ENCODE measurements around the gene SLC25A22.

Gene SLC25A22

DNA sequence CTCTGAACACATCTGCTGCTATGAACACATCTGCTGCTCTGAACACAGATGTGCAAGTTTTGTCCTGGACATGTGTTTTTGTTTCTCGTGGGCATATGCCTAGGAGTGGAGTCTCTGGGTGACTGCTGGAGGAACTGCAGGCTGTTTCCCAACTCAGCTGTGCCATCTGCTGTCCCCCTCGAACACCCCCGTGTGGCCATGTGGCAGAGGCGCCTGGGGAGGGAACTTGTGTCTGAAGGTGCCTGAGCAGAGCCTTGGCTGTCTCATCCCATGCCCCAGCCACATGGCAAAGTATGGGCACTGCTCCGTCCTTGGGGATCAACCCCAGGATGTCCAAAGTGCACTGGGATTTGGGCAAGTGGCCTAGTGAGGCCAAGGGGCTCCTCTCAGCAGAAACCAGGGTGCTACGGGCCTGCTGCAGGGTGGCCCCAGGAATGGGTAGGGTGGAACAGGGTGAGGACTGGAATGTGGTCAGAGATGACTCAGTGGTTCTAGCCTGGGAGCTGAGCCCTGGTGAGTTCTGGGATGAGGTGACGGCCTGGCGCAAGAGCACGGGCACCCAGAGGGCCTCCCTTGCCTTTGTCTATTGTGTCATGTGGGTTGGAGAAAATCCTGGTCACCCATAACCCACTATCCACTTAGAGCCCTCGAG, 35.5 kb downstream of the SLC25A22 start:
- in situ Hi-C loops (cut with HindIII; ENCODE audit: low sequenced_read_pairs) = loop anchor here (25.0 kb wide), 1 partner anchor 100 kb away; no protein-coding TSS in a partner anchor

DNA sequence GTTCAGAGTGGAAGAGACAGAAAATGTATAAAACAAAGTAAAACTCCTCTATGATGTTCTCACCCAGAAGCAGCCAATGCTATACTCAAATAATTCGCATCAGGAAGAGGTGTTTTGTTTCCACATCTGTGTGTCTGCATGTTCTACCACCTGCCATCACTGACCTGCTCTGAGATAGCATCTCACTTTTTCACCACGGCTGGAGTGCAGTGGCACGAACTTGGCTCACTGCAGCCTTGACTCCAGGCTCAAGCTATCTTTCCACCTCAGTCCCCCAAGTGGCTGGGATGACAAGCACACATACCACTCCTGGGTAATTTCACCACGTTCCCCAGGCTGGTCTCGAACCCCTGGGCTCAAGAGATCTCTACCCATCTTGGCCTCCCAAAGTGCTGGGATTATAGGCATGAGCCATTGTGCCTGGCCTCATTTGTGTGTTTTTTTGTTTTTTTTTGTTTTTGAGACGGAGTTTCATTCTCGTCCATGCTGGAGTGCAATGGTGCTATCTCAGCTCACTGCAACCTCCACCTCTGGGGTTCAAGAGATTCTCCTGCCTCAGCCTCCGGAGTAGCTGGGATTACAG, 36.5 kb downstream of the SLC25A22 start:
- in situ Hi-C loops (cut with HindIII; ENCODE audit: low sequenced_read_pairs) = loop anchor here (25.0 kb wide), 1 partner anchor 99 kb away; no protein-coding TSS in a partner anchor

DNA sequence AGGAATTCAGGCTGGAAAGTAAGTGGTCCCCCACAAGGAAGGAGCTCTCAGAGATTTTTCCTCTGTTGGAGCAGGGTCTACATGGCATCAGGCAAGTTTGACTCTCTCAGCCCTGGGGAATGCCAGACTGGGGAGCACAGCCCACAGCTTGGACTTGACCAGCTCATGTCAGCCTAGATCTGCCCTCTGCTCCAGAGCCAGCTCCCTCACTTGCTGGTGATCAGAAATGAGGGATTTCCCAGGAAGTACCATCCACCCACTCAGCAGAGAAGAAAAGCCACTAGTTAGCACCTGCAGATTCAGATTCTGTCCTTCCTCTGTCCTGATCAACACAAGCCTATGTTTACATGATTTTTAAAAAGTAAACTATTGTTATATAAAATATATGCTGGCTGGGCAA, 37.8 kb downstream of the SLC25A22 start:
- in situ Hi-C loops (cut with HindIII; ENCODE audit: low sequenced_read_pairs) = loop anchor here (25.0 kb wide), 1 partner anchor 98 kb away; no protein-coding TSS in a partner anchor

DNA sequence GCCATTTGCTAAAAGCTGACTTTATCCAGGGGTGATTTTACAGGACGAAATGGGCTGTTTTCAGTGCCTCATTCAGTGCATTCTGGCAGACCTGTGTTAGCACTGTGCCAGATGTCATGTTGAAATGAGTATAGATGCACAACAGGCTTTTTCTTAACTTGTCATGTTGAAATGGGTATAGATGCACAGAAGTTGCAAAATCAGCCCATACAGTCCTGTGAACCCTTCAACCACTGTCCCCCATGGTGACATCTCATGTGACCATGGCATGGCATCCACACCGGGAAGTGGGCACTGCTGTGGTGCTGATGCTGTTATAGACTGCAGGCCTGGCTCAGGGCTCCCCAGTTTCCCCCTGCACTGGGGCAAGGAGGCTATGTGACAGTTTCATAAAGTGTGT, 48.4 kb downstream of the SLC25A22 start:
- in situ Hi-C loops (cut with HindIII; ENCODE audit: low sequenced_read_pairs) = loop anchor here (25.0 kb wide), 1 partner anchor 87 kb away; no protein-coding TSS in a partner anchor

DNA sequence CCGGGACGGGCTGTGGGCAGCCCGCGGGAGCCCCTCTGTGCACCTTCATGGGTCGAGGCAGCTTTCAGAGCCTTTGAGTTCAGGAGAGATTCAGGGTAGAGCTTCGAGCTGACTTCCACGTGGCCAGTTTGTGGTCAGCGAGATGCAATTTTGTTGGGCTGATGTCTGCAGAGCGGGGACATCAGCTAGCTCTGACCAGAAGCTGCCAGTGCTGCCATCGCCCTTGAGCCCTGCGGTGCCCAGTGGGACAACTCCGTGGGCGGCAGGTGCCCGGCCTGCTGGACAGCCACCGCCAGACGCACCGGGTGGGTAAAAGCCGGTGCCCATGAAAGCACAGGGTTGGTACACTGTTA, 50.1 kb downstream of the SLC25A22 start:
- in situ Hi-C loops (cut with HindIII; ENCODE audit: low sequenced_read_pairs) = no loop called here

DNA sequence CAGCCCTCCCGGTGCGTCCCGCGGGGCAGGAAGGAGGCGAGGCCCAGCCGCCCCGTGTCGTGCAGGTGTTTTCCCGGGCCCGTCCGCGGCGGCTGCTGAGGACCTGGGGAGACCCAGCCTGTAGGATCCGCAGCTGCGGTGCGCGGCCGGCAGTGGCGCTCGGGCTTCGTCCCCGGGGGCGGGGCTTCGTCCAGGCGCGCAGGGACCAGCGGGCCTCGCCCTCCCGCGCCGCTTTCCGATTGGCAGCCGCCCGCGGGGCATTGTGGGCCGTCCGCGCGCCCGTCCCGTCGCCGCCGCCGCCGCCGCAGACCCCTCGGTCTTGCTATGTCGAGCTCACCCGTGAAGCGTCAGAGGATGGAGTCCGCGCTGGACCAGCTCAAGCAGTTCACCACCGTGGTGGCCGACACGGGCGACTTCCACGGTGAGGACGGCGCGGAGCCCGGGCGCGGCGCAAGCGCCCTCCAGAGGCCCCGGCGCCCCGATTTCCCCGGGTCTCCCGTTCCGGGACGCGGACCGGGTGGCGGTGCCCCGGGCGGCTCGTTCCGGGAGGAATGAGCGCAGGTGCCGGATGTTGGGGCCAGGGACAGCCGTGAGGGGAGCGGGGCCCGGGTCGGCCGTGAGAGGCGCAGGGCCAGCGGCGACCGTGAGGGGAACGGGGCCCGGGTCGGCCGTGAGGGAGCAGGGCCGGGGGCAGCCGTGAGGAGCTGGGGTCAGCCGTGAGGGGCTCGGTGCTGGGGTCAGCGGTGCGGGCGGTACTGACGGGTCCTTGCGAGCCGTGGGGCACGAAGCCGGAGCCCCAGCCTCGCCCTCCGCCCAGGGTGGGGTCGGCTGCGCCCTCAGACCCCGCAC, 50.7 kb downstream of the SLC25A22 start, which contains the start of gene TALDO1:
TALDO1 (plus strand) TSS at position 307 of the 849 bp plus-strand sequence; CDS start at position 325, 18 bp downstream.
- in situ Hi-C loops (cut with HindIII; ENCODE audit: low sequenced_read_pairs) = no loop called here

DNA sequence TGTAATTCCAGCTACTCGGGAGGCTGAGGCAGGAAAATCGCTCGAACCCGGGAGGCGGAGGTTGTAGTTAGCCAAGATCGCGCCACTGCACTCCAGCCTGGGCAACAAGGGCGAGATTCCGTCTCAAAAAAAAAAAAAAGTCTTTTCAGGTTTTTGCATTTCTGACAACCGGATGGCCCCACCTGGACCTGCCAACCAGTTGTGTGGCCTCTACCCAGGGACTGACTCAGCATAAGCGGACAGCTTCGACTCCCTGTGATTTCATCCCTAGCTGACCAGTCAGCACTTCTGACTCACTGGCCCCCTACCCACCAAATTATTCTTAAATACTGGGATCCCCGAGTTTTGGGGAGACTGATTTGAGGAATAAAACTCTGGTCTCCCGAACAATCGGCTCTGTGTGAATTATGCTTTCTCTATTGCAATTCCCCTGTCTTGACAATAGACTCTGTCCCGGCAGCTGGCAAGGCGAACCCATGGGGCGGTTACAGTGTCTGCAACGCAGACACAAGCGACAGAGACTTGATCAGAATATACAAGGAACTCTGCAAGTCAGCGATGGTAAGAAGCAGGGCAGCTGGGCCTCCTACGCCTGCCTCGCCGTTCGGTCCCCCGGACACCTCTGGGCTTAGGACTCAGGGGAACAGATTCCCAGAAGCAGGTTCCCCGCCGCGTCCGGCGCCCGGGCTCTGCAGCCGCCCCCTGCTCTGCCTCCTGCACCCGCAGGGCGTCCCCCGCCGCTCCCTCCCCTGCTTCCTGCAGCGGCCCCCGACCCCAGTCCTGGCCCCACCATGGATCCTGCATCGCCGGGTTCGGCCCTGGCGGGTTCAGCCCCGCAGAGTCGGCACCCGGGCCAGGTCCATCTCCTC, 51.6 kb downstream of the SLC25A22 start:
- in situ Hi-C loops (cut with HindIII; ENCODE audit: low sequenced_read_pairs) = no loop called here

DNA sequence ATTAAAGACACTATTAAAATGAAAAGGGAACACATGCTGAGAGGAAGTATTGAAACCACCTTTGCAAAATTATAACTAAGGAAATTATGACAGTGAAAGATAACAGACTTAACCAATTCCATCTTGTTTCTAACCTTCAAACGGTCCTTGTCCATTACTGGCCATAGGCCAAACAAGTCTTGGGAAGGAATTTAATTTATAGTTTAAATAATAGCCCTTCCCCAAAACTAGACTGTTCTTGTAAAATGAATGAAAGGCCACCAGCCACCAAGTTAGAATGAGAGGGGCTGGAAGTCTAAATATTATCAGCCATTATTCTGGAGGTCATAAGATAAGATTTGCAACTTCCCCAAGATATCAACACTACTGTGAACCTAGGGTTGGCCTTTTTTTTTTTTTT, 52.7 kb downstream of the SLC25A22 start:
- in situ Hi-C loops (cut with HindIII; ENCODE audit: low sequenced_read_pairs) = no loop called here

DNA sequence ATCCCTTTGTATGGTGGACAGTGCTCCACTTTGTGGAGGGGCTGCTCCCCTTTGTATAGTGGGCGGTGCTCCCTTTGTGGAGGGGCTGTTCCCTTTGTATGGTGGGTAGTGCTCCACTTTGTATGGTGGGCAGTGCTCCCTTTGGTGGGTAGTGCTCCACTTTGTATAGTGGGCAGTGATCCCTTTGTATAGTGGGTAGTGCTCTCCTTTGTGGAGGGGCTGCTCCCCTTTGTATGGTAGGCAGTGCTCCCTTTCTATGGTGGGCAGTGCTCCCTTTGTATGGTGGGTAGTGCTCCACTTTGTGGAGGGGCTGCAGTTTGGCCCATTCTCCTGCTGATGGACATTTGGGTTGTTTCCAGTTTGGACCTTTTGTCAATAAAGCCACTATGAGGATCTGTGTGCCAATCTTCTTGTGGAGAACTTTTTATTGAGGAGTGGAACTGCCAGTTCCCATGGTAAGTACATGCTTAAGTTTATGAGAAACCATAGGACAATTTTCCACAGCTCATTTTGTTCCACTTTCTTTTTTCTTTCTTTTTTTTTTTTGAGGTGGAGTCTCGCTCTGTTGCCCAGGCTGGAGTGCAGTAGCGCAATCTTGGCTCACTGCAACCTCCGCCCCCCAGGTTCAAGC, 55.4 kb downstream of the SLC25A22 start:
- in situ Hi-C loops (cut with HindIII; ENCODE audit: low sequenced_read_pairs) = no loop called here

DNA sequence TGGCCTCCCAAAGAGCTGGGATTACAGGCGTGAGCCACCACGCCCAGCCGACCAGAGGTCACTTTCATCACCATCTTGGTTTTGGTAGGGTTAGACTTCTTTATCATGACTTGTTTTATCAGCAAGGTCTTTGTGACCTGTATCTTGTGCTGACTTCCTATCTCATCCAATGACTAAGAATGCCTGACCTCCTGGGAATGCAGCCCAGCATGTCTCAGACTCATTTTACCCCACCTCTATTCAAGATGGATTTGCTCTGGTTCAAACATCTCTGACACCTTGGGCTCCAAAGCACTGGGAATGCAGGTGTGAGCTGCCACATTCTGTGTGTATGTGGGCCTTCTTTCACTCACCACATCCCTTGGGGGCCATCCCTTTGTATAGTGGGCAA, 55.9 kb downstream of the SLC25A22 start:
- in situ Hi-C loops (cut with HindIII; ENCODE audit: low sequenced_read_pairs) = no loop called here

Measured in DLD1 (cell line).